Measurements from ENCODE around the gene EPOP.

DNA sequence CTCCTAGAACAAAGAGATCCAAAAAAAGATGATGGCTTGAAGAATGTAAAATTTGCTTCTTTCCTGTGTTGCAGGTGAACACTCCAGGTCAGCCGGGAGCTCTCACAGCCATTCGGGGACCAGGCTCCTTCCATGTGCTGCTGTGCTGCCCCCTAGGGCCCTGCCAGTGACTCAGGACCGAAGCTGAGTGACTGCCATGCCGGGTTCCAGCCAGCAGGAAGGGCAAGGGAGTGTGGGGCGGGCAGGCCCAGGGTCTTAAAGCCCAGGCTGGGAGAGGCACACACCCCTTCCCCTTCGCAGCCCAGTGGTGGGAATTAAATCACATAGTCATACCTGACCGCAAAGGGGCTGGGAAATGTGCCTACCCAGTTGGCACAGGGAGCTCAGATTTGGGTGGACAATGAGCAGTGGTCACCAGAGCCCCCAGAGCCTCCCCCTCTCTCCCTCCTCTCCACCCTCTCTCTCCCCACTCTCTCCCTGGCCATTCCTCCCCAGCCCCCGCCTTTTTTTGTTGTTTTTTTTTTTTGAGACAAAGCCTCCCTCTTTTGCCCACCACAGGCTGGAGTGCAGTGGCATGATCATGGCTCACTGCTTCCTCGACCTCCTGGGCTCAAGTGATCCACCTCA lies 11.5 kb downstream of the EPOP start:
- TF ChIP-seq, protein P1, sequence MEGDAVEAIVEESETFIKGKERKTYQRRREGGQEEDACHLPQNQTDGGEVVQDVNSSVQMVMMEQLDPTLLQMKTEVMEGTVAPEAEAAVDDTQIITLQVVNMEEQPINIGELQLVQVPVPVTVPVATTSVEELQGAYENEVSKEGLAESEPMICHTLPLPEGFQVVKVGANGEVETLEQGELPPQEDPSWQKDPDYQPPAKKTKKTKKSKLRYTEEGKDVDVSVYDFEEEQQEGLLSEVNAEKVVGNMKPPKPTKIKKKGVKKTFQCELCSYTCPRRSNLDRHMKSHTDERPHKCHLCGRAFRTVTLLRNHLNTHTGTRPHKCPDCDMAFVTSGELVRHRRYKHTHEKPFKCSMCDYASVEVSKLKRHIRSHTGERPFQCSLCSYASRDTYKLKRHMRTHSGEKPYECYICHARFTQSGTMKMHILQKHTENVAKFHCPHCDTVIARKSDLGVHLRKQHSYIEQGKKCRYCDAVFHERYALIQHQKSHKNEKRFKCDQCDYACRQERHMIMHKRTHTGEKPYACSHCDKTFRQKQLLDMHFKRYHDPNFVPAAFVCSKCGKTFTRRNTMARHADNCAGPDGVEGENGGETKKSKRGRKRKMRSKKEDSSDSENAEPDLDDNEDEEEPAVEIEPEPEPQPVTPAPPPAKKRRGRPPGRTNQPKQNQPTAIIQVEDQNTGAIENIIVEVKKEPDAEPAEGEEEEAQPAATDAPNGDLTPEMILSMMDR (conservative IDR thresholded peaks at IDR 0.05 in 1 of 2, IDR thresholded peaks at IDR 0.05 in 1 of 2; ENCODE audit: low read depth in 1 of 2, low read length in 2 of 2), result peak; percentile 57 to 76
- TF ChIP-seq EZH2 (IDR thresholded peaks at IDR 0.05; ENCODE audit: low read length, missing control alignments), result no peak

Measured in fibroblast of lung (primary cell).